NB4 (cell line): ENCODE data around the gene CSAD.

ENCODE experiments used
- DNase-seq: peaks from one replicate; pipeline ENCODE4 v3.0.0; 2010; ENCODE audit warnings: low read depth
- H3K4me3 ChIP-seq: one replicate; pipeline ENCODE4 v1.5.1; 2011; ENCODE audit warnings: mild to moderate bottlenecking, low read depth, low read length, moderate library complexity
- MYC ChIP-seq: IDR thresholded peaks from 2 replicates; pipeline ENCODE4 v1.6.1; 2011; ENCODE audit warnings: low read depth, low read length
- POLR2A ChIP-seq: IDR thresholded peaks from 2 replicates; pipeline ENCODE4 v1.6.1; 2011; ENCODE audit warnings: mild to moderate bottlenecking; ENCODE audit not compliant: insufficient read length; ENCODE audit errors: extremely low read depth
- TF ChIP-seq, protein P1 (sequence below): IDR thresholded peaks from 2 replicates; pipeline ENCODE4 v1.6.1; 2011; ENCODE audit warnings: low read depth, low read length
- TF ChIP-seq, protein P2 (sequence below): IDR thresholded peaks from one replicate; pipeline ENCODE4 v1.5.1; 2012; ENCODE audit warnings: low read depth, low read length

Gene CSAD

DNA sequence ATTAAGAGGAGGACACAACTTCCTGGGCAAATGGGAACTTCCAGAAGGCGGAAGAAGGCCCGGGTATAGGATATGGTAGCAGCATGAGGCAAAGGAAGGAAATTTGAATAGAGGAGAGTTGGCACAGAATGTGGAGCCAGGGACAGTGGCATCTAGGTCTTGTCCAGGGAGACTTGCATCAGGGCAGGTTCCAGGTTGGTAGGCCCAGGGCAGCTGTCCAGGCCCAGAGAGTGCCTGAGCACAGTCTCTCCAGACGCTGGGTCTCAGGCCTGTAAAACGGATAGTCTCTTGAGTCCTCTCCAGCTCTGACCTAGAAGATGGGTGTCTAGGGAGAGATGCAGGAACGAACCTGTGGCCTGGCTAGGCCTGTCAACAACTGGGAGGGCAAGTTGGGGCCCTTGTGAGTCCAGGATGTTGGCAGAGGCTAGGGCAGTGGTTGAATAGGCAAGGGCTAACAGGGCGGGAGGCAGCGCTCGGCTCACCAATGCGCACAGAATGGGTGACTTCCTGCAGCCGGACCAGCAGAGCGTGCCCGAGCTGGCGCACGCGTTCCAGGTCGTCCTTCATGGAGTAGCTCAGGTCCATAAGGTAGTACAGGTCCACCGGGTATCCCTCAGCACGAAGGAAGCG, 16.4 kb upstream of the CSAD start:
- H3K4me3 ChIP-seq: no peak overlapping the region

DNA sequence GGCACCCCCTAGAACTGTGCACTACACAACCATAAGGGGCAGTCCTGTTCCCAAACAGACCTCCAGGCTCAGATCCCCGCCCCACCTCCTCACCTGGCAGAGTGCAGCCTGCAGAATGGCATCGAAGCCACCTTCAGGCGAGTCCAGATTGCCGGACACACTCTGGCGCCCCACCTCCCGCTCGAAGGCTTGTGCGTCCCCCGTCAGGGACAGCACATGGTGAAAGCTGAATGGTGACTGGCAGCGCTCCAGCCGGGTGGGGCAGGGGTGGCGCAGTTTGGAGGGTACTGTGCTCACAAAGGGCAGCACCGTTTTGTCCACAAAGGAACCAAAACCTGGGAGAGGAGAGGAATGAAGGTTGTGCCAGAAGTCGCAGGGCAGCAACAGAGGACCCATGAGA, 15.8 kb upstream of the CSAD start:
- TF ChIP-seq MYC (no peak), POLR2A (no peak)
- TF ChIP-seq, protein P1, sequence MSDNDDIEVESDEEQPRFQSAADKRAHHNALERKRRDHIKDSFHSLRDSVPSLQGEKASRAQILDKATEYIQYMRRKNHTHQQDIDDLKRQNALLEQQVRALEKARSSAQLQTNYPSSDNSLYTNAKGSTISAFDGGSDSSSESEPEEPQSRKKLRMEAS: no peak
- TF ChIP-seq, protein P2, sequence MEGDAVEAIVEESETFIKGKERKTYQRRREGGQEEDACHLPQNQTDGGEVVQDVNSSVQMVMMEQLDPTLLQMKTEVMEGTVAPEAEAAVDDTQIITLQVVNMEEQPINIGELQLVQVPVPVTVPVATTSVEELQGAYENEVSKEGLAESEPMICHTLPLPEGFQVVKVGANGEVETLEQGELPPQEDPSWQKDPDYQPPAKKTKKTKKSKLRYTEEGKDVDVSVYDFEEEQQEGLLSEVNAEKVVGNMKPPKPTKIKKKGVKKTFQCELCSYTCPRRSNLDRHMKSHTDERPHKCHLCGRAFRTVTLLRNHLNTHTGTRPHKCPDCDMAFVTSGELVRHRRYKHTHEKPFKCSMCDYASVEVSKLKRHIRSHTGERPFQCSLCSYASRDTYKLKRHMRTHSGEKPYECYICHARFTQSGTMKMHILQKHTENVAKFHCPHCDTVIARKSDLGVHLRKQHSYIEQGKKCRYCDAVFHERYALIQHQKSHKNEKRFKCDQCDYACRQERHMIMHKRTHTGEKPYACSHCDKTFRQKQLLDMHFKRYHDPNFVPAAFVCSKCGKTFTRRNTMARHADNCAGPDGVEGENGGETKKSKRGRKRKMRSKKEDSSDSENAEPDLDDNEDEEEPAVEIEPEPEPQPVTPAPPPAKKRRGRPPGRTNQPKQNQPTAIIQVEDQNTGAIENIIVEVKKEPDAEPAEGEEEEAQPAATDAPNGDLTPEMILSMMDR: no peak
- no peak for DNase-seq
- H3K4me3 ChIP-seq: no peak overlapping the region

More for the DNA sequence above, 16.4 kb upstream of the CSAD start:
- TF ChIP-seq POLR2A (no peak), MYC (no peak)
- TF ChIP-seq, protein P2: no peak
- TF ChIP-seq, protein P1: no peak
- DNase-seq: no peak

DNA sequence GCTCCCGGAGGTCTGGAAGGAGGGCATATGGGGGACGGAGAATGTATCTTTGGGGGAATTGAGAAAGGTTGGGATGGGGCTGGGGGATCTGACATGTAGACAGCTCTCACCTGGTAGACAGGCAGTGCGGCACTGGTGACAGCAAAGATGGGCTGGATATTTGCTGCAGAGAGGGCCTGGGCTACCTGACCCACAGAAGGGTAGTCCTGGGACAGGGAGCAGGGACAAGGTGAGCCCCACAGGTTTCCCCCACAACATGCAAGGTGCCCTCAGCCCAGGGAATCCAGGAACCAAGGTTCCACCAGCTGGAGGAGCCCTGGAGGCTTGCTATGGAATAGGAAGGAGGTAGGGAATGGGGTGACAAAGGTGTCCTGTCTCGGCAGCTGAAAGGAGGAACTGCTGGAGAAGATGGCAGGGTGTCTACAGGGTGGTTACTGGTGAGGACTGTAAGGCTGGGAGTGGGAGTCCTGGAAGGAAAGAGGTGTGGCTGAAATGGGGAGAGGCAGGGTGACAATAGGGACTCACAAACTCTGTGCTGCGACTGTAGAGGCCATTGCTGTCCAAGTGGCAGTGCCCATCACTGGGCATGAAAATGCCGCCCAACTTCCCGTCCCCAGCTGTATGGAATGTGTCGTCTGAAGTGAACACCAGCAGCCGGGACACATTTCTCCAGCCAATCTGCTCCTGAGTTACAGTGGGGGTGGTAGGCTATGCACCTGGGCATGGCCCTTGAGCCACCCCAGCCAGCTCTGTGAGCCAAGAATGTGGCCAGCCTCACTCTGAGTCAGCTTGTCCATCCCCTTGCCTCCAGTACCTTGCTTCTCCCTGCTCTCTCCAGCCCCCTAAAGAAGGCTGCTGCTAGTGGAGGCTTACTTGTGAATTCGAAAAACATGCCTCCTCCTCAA, 15.0 kb upstream of the CSAD start:
- TF ChIP-seq, protein P2: no peak
- TF ChIP-seq POLR2A (no peak), MYC (no peak)
- TF ChIP-seq, protein P1: no peak
- H3K4me3 ChIP-seq: no peak overlapping the region
- no peak for DNase-seq

DNA sequence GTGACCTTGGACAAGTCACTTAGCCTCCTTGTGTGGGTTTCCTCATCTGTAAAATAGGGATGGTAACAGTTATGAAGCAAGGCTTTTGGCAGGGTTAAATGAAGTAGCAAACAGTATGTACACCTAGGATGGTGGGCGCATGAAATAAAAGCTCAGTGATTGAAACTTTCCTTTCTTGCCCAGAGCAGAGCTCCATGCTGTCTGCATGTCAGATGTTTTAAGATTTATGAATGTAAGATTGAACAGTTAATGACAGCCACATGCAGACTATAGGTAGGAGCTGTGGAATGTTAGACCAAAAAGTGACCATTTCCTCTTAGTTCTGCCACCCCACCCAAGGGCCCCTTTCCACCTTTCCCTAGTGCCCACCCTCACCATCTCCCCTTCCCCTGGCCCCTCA, 14.2 kb upstream of the CSAD start:
- TF ChIP-seq, protein P1: no peak
- TF ChIP-seq POLR2A (no peak), MYC (no peak)
- TF ChIP-seq, protein P2: no peak
- DNase-seq: no peak
- H3K4me3 ChIP-seq: no peak overlapping the region

DNA sequence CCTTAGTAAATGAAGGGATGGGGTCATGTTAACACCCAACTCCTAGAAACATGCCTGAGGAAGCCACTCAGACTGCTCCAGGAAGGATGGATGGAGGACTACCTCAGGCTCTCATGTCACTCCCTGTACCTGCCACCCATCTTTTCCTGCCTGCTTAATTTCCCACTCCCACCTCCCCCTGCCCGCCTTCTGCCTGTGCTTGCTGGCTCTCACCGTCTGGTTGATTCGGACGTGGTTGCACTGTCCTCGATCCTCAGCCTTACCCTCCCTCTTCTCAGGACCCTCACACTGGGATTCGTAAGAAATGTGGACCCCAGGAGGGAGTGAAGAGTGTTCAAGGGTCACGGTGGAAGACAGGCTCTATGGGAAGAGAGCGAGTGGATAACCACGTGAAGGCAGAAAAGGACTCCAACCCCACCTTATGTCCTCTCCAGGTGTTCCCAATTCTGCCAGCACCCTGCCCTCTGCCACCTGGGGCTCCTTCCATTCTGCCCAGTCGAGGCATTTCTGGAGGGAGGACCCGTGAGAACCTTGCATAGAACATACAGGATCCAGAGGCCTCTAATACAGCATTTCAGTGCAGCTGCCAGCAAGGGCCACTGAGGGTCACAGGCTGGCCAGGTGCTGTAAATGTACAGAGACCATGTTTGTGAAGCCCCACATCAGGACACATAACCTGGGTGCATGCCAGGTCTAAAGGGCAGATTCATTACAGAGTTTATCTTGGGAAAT, 13.4 kb upstream of the CSAD start:
- no peak for TF ChIP-seq MYC
- H3K4me3 ChIP-seq: no peak overlapping the region
- DNase-seq: no peak

DNA sequence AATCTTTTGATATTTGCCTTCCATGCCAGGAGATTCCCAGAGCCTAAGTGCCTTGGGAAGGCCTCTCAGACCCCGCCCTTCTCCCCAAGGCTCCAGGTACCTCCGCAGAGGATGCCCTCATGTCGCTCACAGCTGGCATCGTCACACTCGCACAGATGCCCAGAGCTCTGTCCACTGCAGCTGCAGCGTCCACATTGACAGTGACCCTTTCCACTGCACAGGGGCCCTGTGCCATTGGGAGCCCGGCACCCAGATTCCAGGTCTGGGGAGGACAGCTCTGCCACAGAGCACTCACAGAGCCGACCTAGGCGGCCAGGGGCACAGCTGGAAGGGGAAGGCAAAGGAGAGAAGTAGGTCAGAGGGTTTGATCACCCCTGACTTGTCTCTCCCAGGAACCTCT, 12.3 kb upstream of the CSAD start:
- no peak overlapping the region for H3K4me3 ChIP-seq
- TF ChIP-seq, protein P2: no peak
- TF ChIP-seq, protein P1: no peak
- no peak for TF ChIP-seq POLR2A
- TF ChIP-seq MYC: no peak
- no peak for DNase-seq
